Caco-2 (cell line): Measurements from ENCODE around the gene YIPF1. TPM values are rescaled to one million over a fixed set of nuclear protein-coding genes. Genes with fewer than 3 reads are reported as not detected.
A peak's percentile ranks its signal among the peaks of the same experiment; 100 is the strongest.

Experiments used
- BruUV-seq: library from RNA; stranded (reverse); fragments of 400-500 nt; replicated peaks from 2 replicates; lab custom pipeline; 2021; lab: Mats Ljungman, UMichigan
- CTCF ChIA-PET: fragments of 300-600 bp; sonication (Branson Sonifier 250); formaldehyde crosslinking; loops from one replicate; lab custom pipeline; 2022; ENCODE audit warnings: antibody characterized with exemption; lab: Charles Lee
- POLR2A ChIA-PET: fragments of 300-600 bp; sonication (Branson Sonifier 250); formaldehyde crosslinking; loops from one replicate; lab custom pipeline; 2022; ENCODE audit warnings: antibody characterized with exemption; lab: Charles Lee
- DNase-seq, 2 experiments: peaks; one replicate each; pipeline versions ENCODE4 v3.0.0 to v3.0.0-alpha.2; 2020 to 2022
- H3K27me3 ChIP-seq: replicated peaks from 2 replicates; pipeline ENCODE4 v1.6.0; 2011; ENCODE audit warnings: low read length; ENCODE audit not compliant: control insufficient read depth, insufficient read depth
- H3K36me3 ChIP-seq: 2 replicates; pipeline ENCODE4 v1.5.1; 2011; ENCODE audit warnings: low read length; ENCODE audit not compliant: control insufficient read depth, insufficient read depth
- H3K4me1 ChIP-seq: fragments of 250-450 bp; sonication (Bioruptor Pico); 2 replicates; pipeline ENCODE4 v1.5.1; 2020; ENCODE audit warnings: mild to moderate bottlenecking
- H3K4me3 ChIP-seq: 2 replicates; pipeline ENCODE4 v1.5.1; 2011; ENCODE audit warnings: low read depth, mild to moderate bottlenecking, control low read depth, low read length
- H3K9me3 ChIP-seq: fragments of 250-450 bp; sonication (Bioruptor Pico); 2 replicates; pipeline ENCODE4 v1.5.1; 2020; ENCODE audit warnings: mild to moderate bottlenecking, moderate library complexity
- H3K27ac Mint-ChIP-seq: one replicate; pipeline ENCODE4 v1.8.0; 2022; ENCODE audit warnings: mixed read lengths; ENCODE audit not compliant: unreplicated experiment
- H3K27me3 Mint-ChIP-seq: one replicate; pipeline ENCODE4 v1.8.0; 2022; ENCODE audit warnings: mixed read lengths; ENCODE audit not compliant: insufficient read depth, unreplicated experiment
- H3K36me3 Mint-ChIP-seq: one replicate; pipeline ENCODE4 v1.8.0; 2022; ENCODE audit warnings: mild to moderate bottlenecking, mixed read lengths; ENCODE audit not compliant: insufficient read depth, unreplicated experiment
- H3K4me1 Mint-ChIP-seq: one replicate; pipeline ENCODE4 v1.8.0; 2022; ENCODE audit warnings: low read depth, mixed read lengths; ENCODE audit not compliant: unreplicated experiment
- H3K4me3 Mint-ChIP-seq: one replicate; pipeline ENCODE4 v1.8.0; 2022; ENCODE audit warnings: mild to moderate bottlenecking, moderate library complexity, mixed read lengths; ENCODE audit not compliant: unreplicated experiment
- H3K9me3 Mint-ChIP-seq: one replicate; pipeline ENCODE4 v1.8.0; 2022; ENCODE audit warnings: mixed read lengths; ENCODE audit not compliant: unreplicated experiment
- intact Hi-C: fragments of 100-400 bp; cut with micrococcal nuclease; formaldehyde crosslinking; loops from one replicate; pipeline ENCODE4 v1.10.0; 2022; ENCODE audit not compliant: unreplicated experiment
- total RNA-seq: library from RNA; stranded (reverse); gene quantifications from 2 replicates; pipeline ENCODE4 v1.2.3, GENCODE V29; 2022
- TF ChIP-seq, protein P1 (sequence below), 2 experiments: fragments of 200-600 bp in 1 of 2; IDR thresholded peaks; 1 replicate in 1 of 2; 2 replicates in 1 of 2; pipeline versions ENCODE4 v1.5.1 to v1.8.0; 2011 to 2022; ENCODE audit warnings: antibody characterized with exemption in 1 of 2, control low read depth in 1 of 2, inconsistent platforms in 1 of 2, low read depth in 1 of 2, low read length in 1 of 2, mild to moderate bottlenecking in 1 of 2, moderate library complexity in 1 of 2; ENCODE audit not compliant: insufficient read depth in 1 of 2, severe bottlenecking in 1 of 2, unreplicated experiment in 1 of 2

Gene YIPF1
- total RNA-seq, 1 experiment from 2014 or later: 17.2 TPM

- Histone ChIP-seq H3K4me3 (peak overlapping the region; percentile 80), H3K27me3 (no peaks in the 10 kb centered on the region), H3K36me3 (no peaks in the 10 kb centered on the region), H3K9me3 (no peaks in the 10 kb centered on the region), H3K4me1 (no peaks in the 10 kb centered on the region)
- Mint-ChIP-seq H3K27ac (peak overlapping the region; percentile 94), H3K9me3 (no peaks in the 10 kb centered on the region), H3K36me3 (no peaks in the 10 kb centered on the region), H3K4me3 (peak overlapping the region; percentile 100), H3K27me3 (no peaks in the 10 kb centered on the region), H3K4me1 (no peaks in the 10 kb centered on the region)
- ChIA-PET CTCF (interaction anchor here (1.6 kb wide), 1 partner anchor 108 kb away, joined by 7 read pairs; the partner anchor contains the start of gene IFT25), POLR2A (interaction anchor here (1.0 kb wide), 1 partner anchor 108 kb away, joined by 3 read pairs; the partner anchor contains the start of gene IFT25)
- TF ChIP-seq, protein P1, sequence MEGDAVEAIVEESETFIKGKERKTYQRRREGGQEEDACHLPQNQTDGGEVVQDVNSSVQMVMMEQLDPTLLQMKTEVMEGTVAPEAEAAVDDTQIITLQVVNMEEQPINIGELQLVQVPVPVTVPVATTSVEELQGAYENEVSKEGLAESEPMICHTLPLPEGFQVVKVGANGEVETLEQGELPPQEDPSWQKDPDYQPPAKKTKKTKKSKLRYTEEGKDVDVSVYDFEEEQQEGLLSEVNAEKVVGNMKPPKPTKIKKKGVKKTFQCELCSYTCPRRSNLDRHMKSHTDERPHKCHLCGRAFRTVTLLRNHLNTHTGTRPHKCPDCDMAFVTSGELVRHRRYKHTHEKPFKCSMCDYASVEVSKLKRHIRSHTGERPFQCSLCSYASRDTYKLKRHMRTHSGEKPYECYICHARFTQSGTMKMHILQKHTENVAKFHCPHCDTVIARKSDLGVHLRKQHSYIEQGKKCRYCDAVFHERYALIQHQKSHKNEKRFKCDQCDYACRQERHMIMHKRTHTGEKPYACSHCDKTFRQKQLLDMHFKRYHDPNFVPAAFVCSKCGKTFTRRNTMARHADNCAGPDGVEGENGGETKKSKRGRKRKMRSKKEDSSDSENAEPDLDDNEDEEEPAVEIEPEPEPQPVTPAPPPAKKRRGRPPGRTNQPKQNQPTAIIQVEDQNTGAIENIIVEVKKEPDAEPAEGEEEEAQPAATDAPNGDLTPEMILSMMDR (IDR thresholded peaks at IDR 0.05; ENCODE audit: insufficient read depth in 1 of 2, low read depth in 1 of 2, low read length in 1 of 2, severe bottlenecking in 1 of 2, unreplicated experiment in 1 of 2): no peak
- BruUV-seq: no TSS peak
- intact Hi-C loops: no loop called here
- no peak for DNase-seq
Measured at GRCh38 chr1:53837646-53837923, 52.0 kb downstream of the YIPF1 start.

DNA sequence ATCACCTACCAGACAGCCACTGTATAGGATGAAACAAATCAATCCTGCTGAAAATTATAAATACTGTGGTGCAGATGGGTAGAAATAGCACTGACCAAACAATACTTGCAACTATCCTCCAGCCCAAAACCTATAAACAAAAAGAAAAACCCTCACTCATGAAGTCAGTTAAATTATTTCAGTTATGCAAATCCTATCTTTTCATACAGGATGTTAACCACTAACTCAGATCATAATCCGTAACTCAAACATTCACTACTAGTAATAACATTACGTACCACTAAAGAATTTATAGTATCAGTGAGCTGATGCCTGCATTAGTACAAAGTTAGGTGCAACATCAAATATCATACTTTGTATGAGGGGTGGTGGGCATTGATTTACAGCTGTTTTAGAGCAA is 54.1 kb downstream of the YIPF1 start:
- H3K27ac Mint-ChIP-seq: no peak overlapping the region
- no peaks in the 10 kb centered on the region for H3K9me3 Mint-ChIP-seq
- no TSS peak for BruUV-seq
- TF ChIP-seq, protein P1 (IDR thresholded peaks at IDR 0.05; ENCODE audit: insufficient read depth in 1 of 2, low read depth in 1 of 2, low read length in 1 of 2, severe bottlenecking in 1 of 2, unreplicated experiment in 1 of 2): no peak
- H3K4me1 Mint-ChIP-seq: no peaks in the 10 kb centered on the region
- Histone ChIP-seq H3K27me3 (no peaks in the 10 kb centered on the region), H3K4me1 (no peaks in the 10 kb centered on the region), H3K4me3 (no peak overlapping the region), H3K36me3 (no peaks in the 10 kb centered on the region), H3K9me3 (no peaks in the 10 kb centered on the region)
- ChIA-PET CTCF (no interaction called here), POLR2A (no interaction called here)
- DNase-seq: no peak
- H3K36me3 Mint-ChIP-seq: peaks cover 7% of the 10 kb centered on the region
- H3K27me3 Mint-ChIP-seq: no peaks in the 10 kb centered on the region
- no peak overlapping the region for H3K4me3 Mint-ChIP-seq
- intact Hi-C loops: no loop called here

DNA sequence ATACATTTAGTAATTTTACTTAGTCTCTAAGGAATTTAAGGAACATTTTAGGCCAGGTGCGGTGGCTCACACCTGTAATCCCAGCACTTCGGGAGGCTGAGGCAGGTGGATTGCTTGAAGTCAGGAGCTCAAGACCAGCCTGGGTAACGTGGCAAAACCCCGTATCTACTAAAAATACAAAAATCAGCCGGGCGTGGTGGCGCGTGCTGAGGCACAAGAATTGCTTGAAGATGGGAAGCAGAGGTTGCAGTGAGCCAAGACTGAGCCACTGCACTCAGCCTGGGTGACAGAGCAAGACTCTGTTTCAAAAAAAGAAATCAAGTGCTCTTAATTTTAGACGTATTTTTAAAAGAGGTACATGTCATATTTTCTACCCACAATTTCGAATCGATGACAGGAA is 54.8 kb downstream of the YIPF1 start:
- H3K36me3 ChIP-seq: no peaks in the 10 kb centered on the region
- no peaks in the 10 kb centered on the region for H3K27me3 Mint-ChIP-seq
- H3K9me3 Mint-ChIP-seq: no peaks in the 10 kb centered on the region
- peaks cover 14% of the 10 kb centered on the region for H3K36me3 Mint-ChIP-seq
- POLR2A ChIA-PET: no interaction called here
- intact Hi-C loops: no loop called here
- TF ChIP-seq, protein P1 (IDR thresholded peaks at IDR 0.05; ENCODE audit: insufficient read depth in 1 of 2, low read depth in 1 of 2, low read length in 1 of 2, severe bottlenecking in 1 of 2, unreplicated experiment in 1 of 2): no peak
- no peaks in the 10 kb centered on the region for H3K27me3 ChIP-seq
- H3K4me1 ChIP-seq: no peaks in the 10 kb centered on the region
- DNase-seq: no peak
- CTCF ChIA-PET: no interaction called here
- H3K27ac Mint-ChIP-seq: no peak overlapping the region
- H3K4me1 Mint-ChIP-seq: no peaks in the 10 kb centered on the region
- no peak overlapping the region for H3K4me3 Mint-ChIP-seq
- H3K4me3 ChIP-seq: no peak overlapping the region
- BruUV-seq: no TSS peak
- no peaks in the 10 kb centered on the region for H3K9me3 ChIP-seq
